ENCODE data around the gene HIVEP3. TPM values are rescaled to one million over a fixed set of nuclear protein-coding genes. Genes with fewer than 3 reads are reported as not detected.

HIVEP3 gene
- total RNA-seq, 2 experiments from 2014 or later, result 15.1 to 18.1 TPM

DNA sequence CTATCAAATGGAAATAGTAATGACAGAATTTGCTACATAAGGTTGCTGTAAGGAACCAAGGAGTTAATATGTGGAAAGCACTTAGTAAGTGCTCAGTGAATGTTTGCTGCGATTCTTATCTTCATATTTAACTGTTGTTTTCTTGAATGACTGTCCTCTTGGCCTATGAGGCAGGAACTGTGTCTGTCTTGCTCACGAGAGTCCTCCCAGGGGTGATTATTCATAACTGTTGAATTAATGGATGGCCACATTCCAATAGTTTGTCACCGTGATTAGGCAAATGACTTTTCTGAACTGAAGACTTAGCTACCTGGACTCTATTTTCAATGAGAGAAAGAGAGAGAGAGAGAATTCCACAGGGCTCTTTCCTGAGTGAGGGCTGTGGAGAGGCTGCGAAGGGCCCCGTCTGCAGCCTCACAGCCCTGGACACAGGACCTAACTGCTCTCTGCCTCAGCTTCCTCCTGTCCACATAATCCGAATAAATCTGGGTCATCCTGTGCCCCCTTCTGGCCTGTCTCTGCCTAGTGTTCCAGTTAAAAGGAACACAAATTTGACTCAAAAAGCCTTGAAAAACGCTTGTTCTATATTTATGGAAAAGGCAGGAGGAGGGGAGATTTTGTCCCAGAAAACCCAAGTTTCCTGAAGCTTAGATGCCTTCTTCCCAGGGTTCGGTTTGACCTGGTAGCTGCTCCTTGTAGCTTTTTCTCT lies 442.7 kb downstream of the HIVEP3 start:
- DNase-seq (no peak), ATAC-seq (no peak)
- Mint-ChIP-seq H3K27me3 (peaks cover 10% of the 10 kb centered on the region), H3K4me1 (no peaks in the 10 kb centered on the region), H3K27ac (no peak overlapping the region), H3K36me3 (no peaks in the 10 kb centered on the region), H3K4me3 (no peak overlapping the region), H3K9me3 (ENCODE audit: low read depth) (no peaks in the 10 kb centered on the region)
- CTCF ChIA-PET, result interaction anchor here (1.6 kb wide), 1 partner anchor 37 kb away, joined by 4 read pairs; no protein-coding TSS in a partner anchor

- H3K27me3 Mint-ChIP-seq, result peaks cover 10% of the 10 kb centered on the region
- no peaks in the 10 kb centered on the region for H3K9me3 Mint-ChIP-seq (ENCODE audit: low read depth)
- CTCF ChIA-PET, result interaction anchor here (1.6 kb wide), 1 partner anchor 38 kb away, joined by 4 read pairs; no protein-coding TSS in a partner anchor
- no peaks in the 10 kb centered on the region for H3K4me1 Mint-ChIP-seq
- ATAC-seq (no peak), DNase-seq (no peak)
- no peak overlapping the region for H3K27ac Mint-ChIP-seq
- H3K36me3 Mint-ChIP-seq, result no peaks in the 10 kb centered on the region
- H3K4me3 Mint-ChIP-seq, result no peak overlapping the region
Measured at GRCh38 chr1:41475346-41475745, 443.4 kb downstream of the HIVEP3 start.

DNA sequence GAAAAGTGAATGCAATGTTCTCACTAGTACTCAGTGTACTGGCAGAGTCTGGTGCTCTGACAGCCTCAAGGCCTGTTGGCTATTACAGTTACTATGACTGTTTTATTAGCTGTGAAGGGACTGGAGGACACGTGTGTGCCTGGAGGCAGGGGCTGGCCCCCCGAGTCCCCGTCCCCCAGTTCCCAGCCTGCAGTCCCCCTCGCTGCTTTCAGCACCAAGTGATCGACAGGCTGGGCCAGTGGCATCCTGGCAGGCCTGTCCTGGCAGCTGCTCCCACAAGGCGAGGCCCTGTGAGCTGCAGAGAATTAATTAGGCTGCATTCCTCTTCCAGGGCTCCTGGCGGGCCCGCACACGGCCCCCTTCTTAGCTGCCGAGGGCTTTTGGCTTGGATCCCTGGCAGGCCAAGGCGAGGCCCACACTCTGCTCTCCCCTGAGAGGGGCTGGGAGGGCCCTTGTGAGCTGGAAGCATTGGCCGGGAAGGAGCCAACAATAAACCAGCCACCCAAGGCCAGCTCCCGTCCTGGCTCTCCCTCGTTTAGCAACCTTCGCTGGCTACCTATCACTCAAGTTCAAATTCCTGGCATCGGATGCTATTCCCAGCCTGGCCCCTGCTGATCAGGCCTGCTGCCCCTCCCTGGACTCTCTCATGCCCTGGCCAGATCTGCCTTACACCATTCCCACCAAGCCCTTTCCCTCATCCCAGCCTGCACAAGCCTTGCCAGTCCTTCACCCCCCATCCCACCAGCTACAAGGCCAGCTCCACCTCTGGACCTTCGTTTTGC lies 444.0 kb downstream of the HIVEP3 start:
- no peak overlapping the region for H3K27ac Mint-ChIP-seq
- H3K4me1 Mint-ChIP-seq, result no peaks in the 10 kb centered on the region
- peaks cover 10% of the 10 kb centered on the region for H3K27me3 Mint-ChIP-seq
- no peaks in the 10 kb centered on the region for H3K36me3 Mint-ChIP-seq
- CTCF ChIA-PET, result interaction anchor here (1.6 kb wide), 1 partner anchor 39 kb away, joined by 4 read pairs; no protein-coding TSS in a partner anchor
- no peak for DNase-seq
- ATAC-seq, result no peak
- no peak overlapping the region for H3K4me3 Mint-ChIP-seq
- H3K9me3 Mint-ChIP-seq (ENCODE audit: low read depth), result no peaks in the 10 kb centered on the region

DNA sequence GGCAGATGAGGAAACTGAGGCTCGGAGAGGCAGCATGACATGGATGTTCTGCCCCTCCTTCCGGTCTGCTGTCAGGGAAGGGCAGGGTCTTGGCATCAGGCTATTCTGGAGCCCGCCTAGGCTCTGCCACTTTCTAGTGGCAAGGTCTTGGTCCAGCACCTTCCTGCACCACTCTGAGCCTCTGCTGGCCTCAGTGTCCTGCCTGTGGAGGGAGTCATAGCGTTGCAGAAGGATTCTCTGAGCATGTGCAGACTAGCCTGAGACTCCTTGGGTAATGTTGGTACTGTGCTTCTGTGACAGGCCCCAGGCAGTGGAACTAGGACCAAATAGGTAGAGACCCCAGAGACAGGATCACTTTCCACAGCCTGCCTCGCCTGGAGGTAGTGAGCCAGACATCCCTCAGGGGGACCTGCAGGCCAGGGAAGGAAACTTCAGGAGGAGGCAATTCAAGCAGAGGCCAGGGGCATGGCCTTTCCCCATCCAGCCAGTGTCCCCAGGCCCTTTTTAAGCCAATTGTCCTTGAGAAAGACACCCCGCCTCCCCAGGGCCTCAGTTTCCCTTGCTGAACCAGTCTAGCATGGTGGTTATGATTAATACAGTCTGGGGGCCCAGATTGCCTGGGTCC lies 444.9 kb downstream of the HIVEP3 start:
- no peak overlapping the region for H3K4me3 Mint-ChIP-seq
- ATAC-seq (no peak), DNase-seq (no peak)
- H3K27me3 Mint-ChIP-seq, result peaks cover 10% of the 10 kb centered on the region
- H3K36me3 Mint-ChIP-seq, result no peaks in the 10 kb centered on the region
- no peaks in the 10 kb centered on the region for H3K9me3 Mint-ChIP-seq (ENCODE audit: low read depth)
- no peak overlapping the region for H3K27ac Mint-ChIP-seq
- CTCF ChIA-PET, result no interaction called here
- no peaks in the 10 kb centered on the region for H3K4me1 Mint-ChIP-seq

- CTCF ChIA-PET, result interaction anchor here (1.3 kb wide), 1 partner anchor 21 kb away, joined by 4 read pairs; no protein-coding TSS in a partner anchor
- Mint-ChIP-seq H3K36me3 (no peaks in the 10 kb centered on the region), H3K9me3 (ENCODE audit: low read depth) (no peaks in the 10 kb centered on the region), H3K4me1 (no peaks in the 10 kb centered on the region), H3K27me3 (peaks cover 10% of the 10 kb centered on the region), H3K27ac (no peak overlapping the region), H3K4me3 (no peak overlapping the region)
- ATAC-seq (no peak), DNase-seq (no peak)
Measured at GRCh38 chr1:41471658-41472057, 447.1 kb downstream of the HIVEP3 start.

GRCh38 chr1:41469706-41470105 lies 449.0 kb downstream of the HIVEP3 start:
- H3K27me3 Mint-ChIP-seq, result peaks cover 10% of the 10 kb centered on the region
- CTCF ChIA-PET, result no interaction called here
- H3K9me3 Mint-ChIP-seq (ENCODE audit: low read depth), result no peaks in the 10 kb centered on the region
- ATAC-seq (no peak), DNase-seq (no peak)
- no peak overlapping the region for H3K4me3 Mint-ChIP-seq
- H3K36me3 Mint-ChIP-seq, result no peaks in the 10 kb centered on the region
- H3K27ac Mint-ChIP-seq, result no peak overlapping the region
- H3K4me1 Mint-ChIP-seq, result no peaks in the 10 kb centered on the region

DNA sequence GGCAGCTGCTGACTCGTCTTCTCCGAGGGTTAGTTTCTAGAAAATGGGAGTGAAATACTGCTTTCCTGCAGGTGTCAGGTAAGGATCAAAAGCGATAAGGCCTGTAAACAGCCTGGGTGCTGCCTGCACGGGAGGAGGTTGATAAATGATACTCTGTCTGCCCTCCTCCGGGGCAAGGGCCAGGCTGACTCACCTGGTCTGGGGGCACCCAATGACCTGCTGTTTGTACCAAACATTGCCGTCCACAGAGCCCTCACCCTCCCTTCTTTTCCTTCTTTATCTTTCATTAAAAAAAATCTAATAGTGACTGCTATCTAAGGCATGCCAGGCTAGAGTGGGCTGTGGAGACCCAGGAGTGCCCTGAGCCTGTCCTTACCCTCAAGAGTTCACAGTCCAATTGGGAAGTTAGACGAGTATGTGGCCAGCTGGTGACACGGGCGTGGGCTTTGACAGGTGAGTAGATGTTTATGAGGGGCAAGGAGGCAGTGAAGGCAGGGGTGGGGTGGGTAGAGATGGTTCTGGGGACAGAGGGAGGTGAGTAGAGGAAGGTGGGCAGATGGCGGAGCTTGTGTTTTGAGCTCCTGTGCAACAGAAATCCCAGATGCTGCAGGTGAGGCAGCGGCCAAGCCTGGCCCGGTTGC lies 450.5 kb downstream of the HIVEP3 start:
- Mint-ChIP-seq H3K4me1 (no peaks in the 10 kb centered on the region), H3K4me3 (no peak overlapping the region), H3K27me3 (peaks cover 9% of the 10 kb centered on the region), H3K27ac (no peak overlapping the region), H3K36me3 (no peaks in the 10 kb centered on the region), H3K9me3 (ENCODE audit: low read depth) (no peaks in the 10 kb centered on the region)
- no peak for ATAC-seq
- no peak for DNase-seq
- CTCF ChIA-PET, result no interaction called here

DNA sequence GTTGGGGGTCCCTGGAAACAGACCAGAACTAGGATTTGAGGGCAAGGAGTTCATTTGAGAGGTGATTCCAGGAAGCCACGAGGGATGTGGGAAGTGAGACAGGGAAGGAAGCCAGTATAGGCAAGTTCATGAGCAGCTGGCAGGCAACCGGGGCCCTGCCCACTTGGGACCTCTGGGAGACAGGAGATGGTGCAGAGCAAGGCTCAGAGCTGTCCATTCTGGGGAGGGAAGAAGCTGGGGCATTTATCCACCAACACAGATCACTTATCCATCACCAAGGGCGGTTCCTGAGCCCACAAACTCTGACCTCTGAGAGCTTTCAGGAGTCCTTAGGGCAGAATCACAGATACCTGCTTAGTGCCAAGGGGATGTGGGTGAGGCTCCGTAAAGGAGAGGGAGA lies 451.0 kb downstream of the HIVEP3 start:
- ATAC-seq (no peak), DNase-seq (no peak)
- no peaks in the 10 kb centered on the region for H3K9me3 Mint-ChIP-seq (ENCODE audit: low read depth)
- no peak overlapping the region for H3K4me3 Mint-ChIP-seq
- peaks cover 5% of the 10 kb centered on the region for H3K27me3 Mint-ChIP-seq
- CTCF ChIA-PET, result no interaction called here
- H3K4me1 Mint-ChIP-seq, result no peaks in the 10 kb centered on the region
- H3K27ac Mint-ChIP-seq, result no peak overlapping the region
- H3K36me3 Mint-ChIP-seq, result no peaks in the 10 kb centered on the region

- DNase-seq, result no peak
- Mint-ChIP-seq H3K9me3 (ENCODE audit: low read depth) (no peaks in the 10 kb centered on the region), H3K36me3 (no peaks in the 10 kb centered on the region), H3K27me3 (no peaks in the 10 kb centered on the region), H3K4me3 (no peak overlapping the region), H3K4me1 (no peaks in the 10 kb centered on the region), H3K27ac (no peak overlapping the region)
- CTCF ChIA-PET, result no interaction called here
- ATAC-seq, result no peak
Measured at GRCh38 chr1:41466146-41466545, 452.6 kb downstream of the HIVEP3 start.

DNA sequence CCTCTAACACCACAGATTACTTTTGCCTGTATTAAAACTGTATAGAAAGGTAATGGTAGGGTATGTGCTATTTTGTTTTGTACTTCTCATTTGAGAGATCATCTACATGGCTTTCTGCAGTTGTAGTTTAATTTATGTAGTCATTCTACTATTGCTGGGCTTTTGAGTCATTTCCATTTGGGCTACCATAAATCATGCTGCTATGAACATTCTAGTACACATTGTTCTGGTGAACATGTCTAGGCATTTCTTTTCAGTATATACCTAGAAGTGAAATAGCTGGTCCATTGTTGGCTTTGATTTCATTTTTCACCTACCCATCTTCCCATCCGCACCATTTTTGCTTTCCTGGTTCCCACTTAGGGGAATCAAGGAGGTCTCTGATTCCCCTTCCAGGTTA lies 453.0 kb downstream of the HIVEP3 start:
- H3K27me3 Mint-ChIP-seq, result no peaks in the 10 kb centered on the region
- no peaks in the 10 kb centered on the region for H3K9me3 Mint-ChIP-seq (ENCODE audit: low read depth)
- H3K4me3 Mint-ChIP-seq, result no peak overlapping the region
- DNase-seq (no peak), ATAC-seq (no peak)
- no peaks in the 10 kb centered on the region for H3K36me3 Mint-ChIP-seq
- no peak overlapping the region for H3K27ac Mint-ChIP-seq
- CTCF ChIA-PET, result no interaction called here
- H3K4me1 Mint-ChIP-seq, result no peaks in the 10 kb centered on the region

DNA sequence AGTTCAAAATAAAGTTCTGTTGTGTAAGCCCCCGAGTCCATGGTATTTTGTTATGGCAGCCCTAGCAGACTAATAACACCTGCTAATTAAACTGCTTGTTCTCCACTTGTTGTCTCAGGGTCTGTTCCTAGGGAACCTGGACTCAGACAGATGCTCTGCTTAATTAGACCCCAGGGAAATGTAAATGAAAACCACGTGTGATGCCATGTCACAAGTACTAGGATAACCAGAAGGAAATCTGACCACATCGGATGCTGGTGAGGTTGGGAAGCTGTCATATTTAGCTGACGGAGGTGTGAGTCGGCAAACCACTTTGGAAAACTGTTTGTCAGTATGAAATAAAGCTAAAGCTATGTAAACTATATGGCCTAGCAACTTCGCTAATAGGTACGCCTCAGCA lies 453.8 kb downstream of the HIVEP3 start:
- no peaks in the 10 kb centered on the region for H3K36me3 Mint-ChIP-seq
- no peak overlapping the region for H3K4me3 Mint-ChIP-seq
- CTCF ChIA-PET, result interaction anchor here (1.5 kb wide), 1 partner anchor 28 kb away, joined by 3 read pairs; no protein-coding TSS in a partner anchor
- ATAC-seq, result no peak
- no peak overlapping the region for H3K27ac Mint-ChIP-seq
- no peaks in the 10 kb centered on the region for H3K4me1 Mint-ChIP-seq
- DNase-seq, result no peak
- no peaks in the 10 kb centered on the region for H3K9me3 Mint-ChIP-seq (ENCODE audit: low read depth)
- H3K27me3 Mint-ChIP-seq, result no peaks in the 10 kb centered on the region

- DNase-seq (no peak), ATAC-seq (no peak)
- CTCF ChIA-PET, result interaction anchor here (1.5 kb wide), 1 partner anchor 29 kb away, joined by 3 read pairs; no protein-coding TSS in a partner anchor
- Mint-ChIP-seq H3K4me1 (no peaks in the 10 kb centered on the region), H3K4me3 (no peak overlapping the region), H3K36me3 (no peaks in the 10 kb centered on the region), H3K9me3 (ENCODE audit: low read depth) (no peaks in the 10 kb centered on the region), H3K27me3 (peaks cover 1% of the 10 kb centered on the region), H3K27ac (no peak overlapping the region)
Measured at GRCh38 chr1:41463516-41463915, 455.2 kb downstream of the HIVEP3 start.

GRCh38 chr1:41462680-41463004 lies 456.1 kb downstream of the HIVEP3 start:
- no peak for DNase-seq
- Mint-ChIP-seq H3K4me1 (no peaks in the 10 kb centered on the region), H3K27me3 (peaks cover 4% of the 10 kb centered on the region), H3K4me3 (no peak overlapping the region), H3K36me3 (no peaks in the 10 kb centered on the region), H3K9me3 (ENCODE audit: low read depth) (no peaks in the 10 kb centered on the region), H3K27ac (no peak overlapping the region)
- ATAC-seq, result no peak
- CTCF ChIA-PET, result no interaction called here

Measured in activated CD8-positive, alpha-beta memory T cell treated with anti-CD3 and anti-CD28 coated beads, Interleukin-2, amount 10 ng/mL, durations not matched to agents 7 days and 5 days (primary cell).